Type B pancreatic cell (in vitro differentiated cells): Measurements from ENCODE around the gene SDHAF3. TPM values are rescaled to one million over a fixed set of nuclear protein-coding genes. Genes with fewer than 3 reads are reported as not detected.

Source experiments
- DNase-seq: peaks from one replicate; pipeline ENCODE4 v3.0.0; 2021; ENCODE audit warnings: mixed read lengths; ENCODE audit not compliant: unreplicated experiment; ENCODE audit errors: extremely low spot score
- H3K27ac Mint-ChIP-seq: 2 replicates; pipeline ENCODE4 v1.8.0; 2021; ENCODE audit warnings: mild to moderate bottlenecking, mixed read lengths
- H3K27me3 Mint-ChIP-seq: 2 replicates; pipeline ENCODE4 v1.8.0; 2021; ENCODE audit warnings: mixed read lengths
- H3K36me3 Mint-ChIP-seq: 2 replicates; pipeline ENCODE4 v1.8.0; 2021; ENCODE audit warnings: mixed read lengths
- H3K4me1 Mint-ChIP-seq: one replicate; pipeline ENCODE4 v1.8.0; 2021; ENCODE audit warnings: mixed read lengths; ENCODE audit not compliant: unreplicated experiment
- H3K4me3 Mint-ChIP-seq: 2 replicates; pipeline ENCODE4 v1.8.0; 2021; ENCODE audit warnings: mild to moderate bottlenecking, mixed read lengths
- H3K9me3 Mint-ChIP-seq: 2 replicates; pipeline ENCODE4 v1.8.0; 2021; ENCODE audit warnings: mixed read lengths
- CTCF ChIP-seq: fragments of 200-600 bp; sonication (generic); conservative IDR thresholded peaks from 2 replicates; pipeline ENCODE4 v1.5.0; 2021; ENCODE audit warnings: antibody characterized with exemption, mild to moderate bottlenecking
- total RNA-seq: library from RNA; stranded (reverse); gene quantifications from 2 replicates; pipeline ENCODE4 v1.2.1, GENCODE V29; 2021; ENCODE audit warnings: low replicate concordance

Gene SDHAF3
- total RNA-seq, 1 donor from 2014 or later, result 18.3 TPM

GRCh38 chr7:97226541-97226940, 109.0 kb downstream of the SDHAF3 start:
- H3K9me3 Mint-ChIP-seq, result no peaks in the 10 kb centered on the region
- no peak for TF ChIP-seq CTCF
- no peaks in the 10 kb centered on the region for H3K36me3 Mint-ChIP-seq
- H3K27ac Mint-ChIP-seq, result no peak overlapping the region
- peaks cover 6% of the 10 kb centered on the region for H3K27me3 Mint-ChIP-seq
- H3K4me1 Mint-ChIP-seq, result no peaks in the 10 kb centered on the region
- DNase-seq, result no peak
- H3K4me3 Mint-ChIP-seq, result no peak overlapping the region

Other genes starting within 250 kb of the SDHAF3 start
- 3.5 and 25.5 TPM in 2 replicates for gene DLX6, start 112.1 kb upstream of the SDHAF3 start, total RNA-seq
- gene DLX5, start 92.9 kb upstream of the SDHAF3 start, total RNA-seq, result 21.0 and 37.9 TPM in 2 replicates